ENCODE measurements around the gene CHAF1B.

The CHAF1B gene

DNA sequence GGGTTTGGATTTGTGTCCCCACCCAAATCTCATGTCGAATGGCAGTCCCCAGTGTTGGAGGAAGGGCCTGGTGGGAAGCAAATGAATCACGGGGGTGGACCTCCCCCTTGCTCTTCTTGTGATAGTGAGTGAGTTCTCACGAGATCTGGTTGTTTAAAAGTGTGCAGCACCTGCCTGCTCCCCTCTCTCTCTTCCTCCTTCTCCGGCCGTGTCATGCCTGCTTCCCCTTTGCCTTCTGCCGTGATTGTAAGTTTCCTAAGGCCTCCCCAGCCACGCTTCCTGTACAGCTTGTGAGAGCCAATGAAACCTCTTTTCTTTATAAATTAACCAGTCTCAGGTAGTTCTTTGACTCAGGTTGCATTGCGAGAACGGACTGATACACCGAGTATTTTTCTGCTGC, 78.8 kb downstream of the CHAF1B start:
- DNase-seq (ENCODE audit: low spot score): no peak

DNA sequence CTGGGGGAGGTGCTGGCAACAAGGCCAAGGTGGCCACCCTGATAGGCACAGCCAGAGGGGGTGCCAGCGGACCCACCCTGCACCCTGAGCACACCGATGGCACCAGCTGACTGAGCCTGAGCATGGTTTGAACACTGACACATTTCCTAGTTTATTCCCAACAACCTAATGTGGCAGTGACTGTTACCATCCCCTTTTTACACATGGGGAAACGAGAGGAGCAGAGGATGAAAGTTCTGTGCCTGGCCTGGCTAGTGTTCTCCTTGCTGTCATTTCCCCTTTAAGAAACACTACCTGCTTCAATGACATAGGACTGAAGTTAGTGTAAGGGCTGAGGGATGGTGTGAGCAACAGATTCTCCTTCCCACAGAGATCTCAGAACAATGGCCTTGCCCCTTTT, 79.4 kb downstream of the CHAF1B start:
- DNase-seq (ENCODE audit: low spot score): no peak

DNA sequence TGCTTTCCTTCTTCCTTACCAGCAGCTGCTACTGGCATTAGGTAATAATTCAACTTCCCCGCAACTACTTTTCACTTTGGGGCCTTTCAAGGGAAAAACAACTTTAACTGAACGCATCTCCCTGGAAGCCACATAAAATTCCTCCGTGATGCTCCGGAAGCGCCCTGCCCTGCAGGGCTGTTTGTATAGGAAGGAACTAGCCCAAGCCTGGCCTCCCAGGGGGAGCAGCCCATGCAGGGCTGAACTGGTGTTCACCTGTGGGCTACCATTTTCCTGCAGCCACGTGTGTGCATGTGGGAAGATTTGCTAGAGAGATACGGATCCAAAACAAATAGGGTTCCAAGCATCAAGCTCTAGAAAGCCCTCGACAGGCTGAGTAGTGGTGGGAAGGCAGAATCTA, 80.3 kb downstream of the CHAF1B start:
- no peak for DNase-seq (ENCODE audit: low spot score)

GRCh38 chr21:36466061-36466511, 80.9 kb downstream of the CHAF1B start:
- no peak for DNase-seq (ENCODE audit: low spot score)
